IMR-90 (cell line): ENCODE results near the gene SLC5A2. TPM values are rescaled to one million over a fixed set of nuclear protein-coding genes. Genes with fewer than 3 reads are reported as not detected.

Experiments used
- ATAC-seq: fragments of 200-7000 bp; cut with Tn5 transposase; 2 replicates; pipeline ENCODE4 v1.9.1; 2020; ENCODE audit warnings: low read depth, mild to moderate bottlenecking, moderate library complexity
- BruUV-seq: library from RNA; stranded (reverse); fragments of 400-500 nt; replicated peaks from 2 replicates; lab custom pipeline; 2021; lab: Mats Ljungman, UMichigan
- CTCF ChIA-PET: fragments of 300-600 bp; formaldehyde crosslinking; extraction: SDS; loops from one replicate; lab custom pipeline; 2021; ENCODE audit warnings: antibody characterized with exemption; lab: Yijun Ruan, JAX
- POLR2A ChIA-PET: fragments of 300-600 bp; sonication (Branson Sonifier 250); formaldehyde crosslinking; loops from one replicate; lab custom pipeline; 2022; ENCODE audit warnings: antibody characterized with exemption; ENCODE audit not compliant: unreplicated experiment; lab: Charles Lee
- DNase-seq: peaks from one replicate; pipeline ENCODE4 v3.0.0; 2013
- H2AFZ ChIP-seq: replicated peaks from 2 replicates; pipeline ENCODE3; 2013; ENCODE audit warnings: low read length, mild to moderate bottlenecking; ENCODE audit not compliant: poor library complexity
- H2AK5ac ChIP-seq: 2 replicates; pipeline ENCODE4 v1.6.1; 2013; ENCODE audit warnings: low read depth, low read length, inconsistent platforms
- H2AK9ac ChIP-seq: replicated peaks from 2 replicates; pipeline ENCODE3; 2013; ENCODE audit warnings: mild to moderate bottlenecking, low read depth, low read length, moderate library complexity; ENCODE audit not compliant: poor library complexity
- H2BK120ac ChIP-seq: 2 replicates; pipeline ENCODE4 v1.6.1; 2013; ENCODE audit warnings: low read depth, low read length, inconsistent platforms
- H2BK15ac ChIP-seq: 3 replicates; pipeline ENCODE4 v1.6.1; 2013; ENCODE audit warnings: low read depth, low read length, inconsistent platforms
- H2BK20ac ChIP-seq: 2 replicates; pipeline ENCODE4 v1.6.1; 2013; ENCODE audit warnings: low read depth, mild to moderate bottlenecking, inconsistent platforms, low read length, moderate library complexity
- H2BK5ac ChIP-seq: 2 replicates; pipeline ENCODE4 v1.6.1; 2013; ENCODE audit warnings: mild to moderate bottlenecking, low read depth, low read length, inconsistent platforms; ENCODE audit not compliant: poor library complexity, severe bottlenecking
- H3K14ac ChIP-seq: replicated peaks from 2 replicates; pipeline ENCODE4 v1.6.1; 2013; ENCODE audit warnings: low read depth, low read length, inconsistent platforms
- H3K18ac ChIP-seq: 2 replicates; pipeline ENCODE4 v1.6.1; 2013; ENCODE audit warnings: low read depth, low read length, control low read depth
- H3K23ac ChIP-seq: 2 replicates; pipeline ENCODE4 v1.6.1; 2013; ENCODE audit warnings: low read depth, low read length, inconsistent platforms
- H3K27ac ChIP-seq: 2 replicates; pipeline ENCODE4 v1.5.1; 2013; ENCODE audit warnings: mild to moderate bottlenecking, control low read depth, low read length; ENCODE audit not compliant: insufficient read depth
- H3K27me3 ChIP-seq: 2 replicates; pipeline ENCODE4 v1.6.1; 2013; ENCODE audit warnings: low read length; ENCODE audit not compliant: control insufficient read depth, insufficient read depth
- H3K36me3 ChIP-seq: 2 replicates; pipeline ENCODE4 v1.6.1; 2013; ENCODE audit warnings: low read length, mixed read lengths; ENCODE audit not compliant: control insufficient read depth, insufficient read depth
- H3K4ac ChIP-seq: 2 replicates; pipeline ENCODE4 v1.6.1; 2013; ENCODE audit warnings: low read depth, low read length, inconsistent platforms
- H3K4me1 ChIP-seq: 2 replicates; pipeline ENCODE4 v1.6.1; 2013; ENCODE audit warnings: low read length, mixed read lengths; ENCODE audit not compliant: control insufficient read depth, insufficient read depth
- H3K4me2 ChIP-seq: 2 replicates; pipeline ENCODE4 v1.6.1; 2013; ENCODE audit warnings: low read depth, mild to moderate bottlenecking, control low read depth, low read length, moderate library complexity
- H3K4me3 ChIP-seq: 2 replicates; pipeline ENCODE4 v1.5.1; 2013; ENCODE audit warnings: low read depth, mild to moderate bottlenecking, control low read depth, low read length, moderate library complexity; ENCODE audit not compliant: insufficient read depth
- H3K56ac ChIP-seq: 2 replicates; pipeline ENCODE4 v1.6.1; 2013; ENCODE audit warnings: low read length, inconsistent platforms; ENCODE audit not compliant: insufficient read depth; ENCODE audit errors: extremely low read depth
- H3K79me1 ChIP-seq, 2 experiments: 2 replicates each; pipeline ENCODE4 v1.6.1; 2013; ENCODE audit warnings: low read length in 2 of 2, inconsistent platforms in 1 of 2, low read depth in 1 of 2
- H3K9ac ChIP-seq: 2 replicates; pipeline ENCODE4 v1.6.1; 2013; ENCODE audit warnings: low read depth, low read length, control low read depth
- H3K9me1 ChIP-seq: 2 replicates; pipeline ENCODE4 v1.6.1; 2013; ENCODE audit warnings: low read length, inconsistent platforms; ENCODE audit not compliant: insufficient read depth
- H3K9me3 ChIP-seq: 2 replicates; pipeline ENCODE4 v1.6.1; 2013; ENCODE audit warnings: low read length; ENCODE audit not compliant: control insufficient read depth, insufficient read depth
- H4K20me1 ChIP-seq: 2 replicates; pipeline ENCODE4 v1.6.1; 2013; ENCODE audit warnings: low read length, inconsistent platforms; ENCODE audit not compliant: insufficient read depth
- H4K5ac ChIP-seq: 2 replicates; pipeline ENCODE4 v1.6.1; 2013; ENCODE audit warnings: mild to moderate bottlenecking, low read depth, low read length, control low read depth
- H4K8ac ChIP-seq, 2 experiments: 2 replicates each; pipeline ENCODE4 v1.6.1; 2013; ENCODE audit warnings: low read depth in 2 of 2, low read length in 2 of 2, control low read depth in 1 of 2, inconsistent platforms in 1 of 2
- H4K91ac ChIP-seq: 2 replicates; pipeline ENCODE4 v1.6.1; 2013; ENCODE audit warnings: low read depth, low read length, inconsistent platforms; ENCODE audit not compliant: insufficient read depth
- BHLHE40 ChIP-seq: fragments of 150-350 bp; IDR thresholded peaks from 2 replicates; pipeline ENCODE4 v1.6.1; 2016; ENCODE audit warnings: mild to moderate bottlenecking, low read depth, low read length
- CEBPB ChIP-seq: IDR thresholded peaks from 2 replicates; pipeline ENCODE4 v1.6.1; 2012; ENCODE audit warnings: low read depth, low read length, improper control_type of control experiment
- CHD1 ChIP-seq: IDR thresholded peaks from 2 replicates; pipeline ENCODE4 v1.6.1; 2012; ENCODE audit warnings: low read depth, low read length, improper control_type of control experiment
- FOS ChIP-seq: fragments of 150-350 bp; IDR thresholded peaks from 2 replicates; pipeline ENCODE4 v1.6.1; 2016; ENCODE audit warnings: low read depth, low read length
- MAFK ChIP-seq: IDR thresholded peaks from 2 replicates; pipeline ENCODE4 v1.6.1; 2012; ENCODE audit warnings: low read depth, low read length, improper control_type of control experiment
- MAZ ChIP-seq: IDR thresholded peaks from 2 replicates; pipeline ENCODE4 v1.6.1; 2012; ENCODE audit warnings: low read depth, mild to moderate bottlenecking, low read length, improper control_type of control experiment, moderate library complexity, borderline replicate concordance
- MXI1 ChIP-seq: IDR thresholded peaks from 2 replicates; pipeline ENCODE4 v1.6.1; 2012; ENCODE audit warnings: low read depth, mild to moderate bottlenecking, low read length, moderate library complexity, borderline replicate concordance
- POLR2A ChIP-seq: IDR thresholded peaks from 2 replicates; pipeline ENCODE4 v1.6.1; 2012; ENCODE audit warnings: mild to moderate bottlenecking, low read depth, low read length
- RAD21 ChIP-seq: IDR thresholded peaks from 2 replicates; pipeline ENCODE4 v1.6.1; 2012; ENCODE audit warnings: low read length, improper control_type of control experiment
- RFX5 ChIP-seq: IDR thresholded peaks from 2 replicates; pipeline ENCODE4 v1.8.0; 2012; ENCODE audit warnings: low read depth, mild to moderate bottlenecking, low read length, moderate library complexity
- SMC3 ChIP-seq: fragments of 150-350 bp; IDR thresholded peaks from 2 replicates; pipeline ENCODE4 v1.6.1; 2016; ENCODE audit warnings: low read depth, mild to moderate bottlenecking, antibody characterized with exemption, low read length, moderate library complexity
- WGBS, 2 experiments: methylation state at CpG; one replicate each; pipeline versions ENCODE4 v1.1.5 to v1.1.7; 2013; ENCODE audit warnings: missing lambda C conversion rate in 2 of 2; ENCODE audit not compliant: insufficient read length in 1 of 2; ENCODE audit errors: extremely low coverage in 2 of 2; 5-methylcytosine and 5-hydroxymethylcytosine counted together
- dilution Hi-C: fragments of 300-500 bp; cut with HindIII; formaldehyde crosslinking; loops from one replicate; pipeline ENCODE4 v1.14.3; 2018; ENCODE audit warnings: low sequenced_read_pairs; ENCODE audit not compliant: unreplicated experiment
- in situ Hi-C: fragments of 300-500 bp; cut with MboI; formaldehyde crosslinking; loops from 3 replicates; pipeline ENCODE4 v1.14.3; 2019; ENCODE audit warnings: low sequenced_read_pairs, inconsistent platforms, mixed read lengths
- intact Hi-C: fragments of 100-400 bp; cut with micrococcal nuclease; formaldehyde crosslinking; loops from 2 replicates; pipeline ENCODE4 v1.10.0; 2022
- polyA plus RNA-seq, 3 experiments: library from polyadenylated mRNA; depleted of rRNA; stranded (reverse); fragments of >200 nt; gene quantifications; 2 replicates each; pipeline ENCODE4 v1.2.3, GENCODE V29; 2012; ENCODE audit warnings: low replicate concordance in 1 of 3
- total RNA-seq: library from RNA; depleted of rRNA; stranded (reverse); fragments of >200 nt; gene quantifications from 2 replicates; pipeline ENCODE4 v1.2.3, GENCODE V29; 2012
- TF ChIP-seq, protein P1 (sequence below): conservative IDR thresholded peaks from 2 replicates; pipeline ENCODE4 v1.5.1; 2012; ENCODE audit warnings: mild to moderate bottlenecking, low read depth, low read length, improper control_type of control experiment
- TF ChIP-seq, protein P2 (sequence below): fragments of 150-350 bp; IDR thresholded peaks from 2 replicates; pipeline ENCODE4 v1.6.1; 2017; ENCODE audit warnings: mild to moderate bottlenecking, antibody characterized with exemption, low read length, low read depth

SLC5A2 gene
- total and polyA plus RNA-seq, 2 of the 4 experiments (the other 2 are of a cell fraction) = not detected

DNA sequence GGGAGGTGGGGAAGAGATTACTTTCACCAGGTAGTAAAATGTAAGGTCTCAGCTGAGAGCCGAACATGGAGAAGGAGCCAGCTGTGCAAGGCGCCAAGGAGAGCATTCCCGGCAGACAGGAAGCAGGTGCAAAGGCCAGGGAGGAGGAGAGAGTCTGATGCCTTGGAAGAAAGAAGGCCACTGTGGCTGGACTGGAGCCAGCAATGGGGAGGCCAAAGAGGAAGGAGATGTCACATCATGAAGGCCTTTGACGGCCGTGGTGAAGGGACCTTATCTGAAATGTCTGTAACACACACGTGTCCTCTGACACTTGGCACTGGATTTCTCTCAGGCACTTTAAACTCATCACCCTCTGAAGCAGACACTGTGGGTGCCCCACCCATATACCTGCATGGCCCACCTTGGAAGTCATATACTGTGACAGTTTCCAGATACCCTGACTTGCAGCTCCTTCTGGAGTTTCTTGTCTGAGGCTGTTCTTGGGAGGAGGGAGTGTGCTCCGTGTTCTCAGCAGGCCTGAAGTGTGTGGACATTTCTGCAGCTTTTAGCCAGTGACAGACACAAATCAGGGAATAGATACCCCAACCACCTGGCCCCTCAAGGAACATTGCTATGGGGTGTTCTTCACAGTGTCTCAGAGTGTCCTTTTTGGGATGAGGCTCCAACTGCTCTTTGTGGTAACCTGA, 1.9 kb upstream of the SLC5A2 start:
- Histone ChIP-seq H3K23ac (no peak overlapping the region), H3K56ac (no peak overlapping the region), H3K27ac (no peak overlapping the region), H4K5ac (no peak overlapping the region), H2AK9ac (no peak overlapping the region), H2BK15ac (no peak overlapping the region), H3K4me2 (no peak overlapping the region), H2BK20ac (no peak overlapping the region), H4K8ac (no peak overlapping the region), H3K18ac (no peak overlapping the region), H2BK5ac (no peak overlapping the region), H4K91ac (no peak overlapping the region), H3K4me3 (no peak overlapping the region), H3K4ac (no peak overlapping the region), H3K4me1 (no peaks in the 10 kb centered on the region), H3K9me3 (no peaks in the 10 kb centered on the region), H2AFZ (peak overlapping the region; percentile 59), H3K36me3 (peaks cover 31% of the 10 kb centered on the region), H3K9me1 (peaks cover 10% of the 10 kb centered on the region), H2BK120ac (no peak overlapping the region), H3K14ac (no peak overlapping the region), H3K9ac (no peak overlapping the region), H2AK5ac (no peak overlapping the region), H3K79me1 (peaks cover 4 to 19% of the 10 kb centered on the region in 2 experiments; a peak in 2 of 4 replicates), H4K20me1 (peaks cover 31% of the 10 kb centered on the region), H3K27me3 (peaks cover 3% of the 10 kb centered on the region; the same call in 1 of the 2 replicates)
- CTCF ChIA-PET = interaction anchor here (2.2 kb wide), 1 partner anchor 8 kb away, joined by 6 read pairs; no protein-coding TSS in a partner anchor
- dilution Hi-C loops (no loop called here), in situ Hi-C loops (no loop called here), intact Hi-C loops (no loop called here)
- POLR2A ChIA-PET = no interaction called here
- TF ChIP-seq, protein P1, sequence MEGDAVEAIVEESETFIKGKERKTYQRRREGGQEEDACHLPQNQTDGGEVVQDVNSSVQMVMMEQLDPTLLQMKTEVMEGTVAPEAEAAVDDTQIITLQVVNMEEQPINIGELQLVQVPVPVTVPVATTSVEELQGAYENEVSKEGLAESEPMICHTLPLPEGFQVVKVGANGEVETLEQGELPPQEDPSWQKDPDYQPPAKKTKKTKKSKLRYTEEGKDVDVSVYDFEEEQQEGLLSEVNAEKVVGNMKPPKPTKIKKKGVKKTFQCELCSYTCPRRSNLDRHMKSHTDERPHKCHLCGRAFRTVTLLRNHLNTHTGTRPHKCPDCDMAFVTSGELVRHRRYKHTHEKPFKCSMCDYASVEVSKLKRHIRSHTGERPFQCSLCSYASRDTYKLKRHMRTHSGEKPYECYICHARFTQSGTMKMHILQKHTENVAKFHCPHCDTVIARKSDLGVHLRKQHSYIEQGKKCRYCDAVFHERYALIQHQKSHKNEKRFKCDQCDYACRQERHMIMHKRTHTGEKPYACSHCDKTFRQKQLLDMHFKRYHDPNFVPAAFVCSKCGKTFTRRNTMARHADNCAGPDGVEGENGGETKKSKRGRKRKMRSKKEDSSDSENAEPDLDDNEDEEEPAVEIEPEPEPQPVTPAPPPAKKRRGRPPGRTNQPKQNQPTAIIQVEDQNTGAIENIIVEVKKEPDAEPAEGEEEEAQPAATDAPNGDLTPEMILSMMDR = no peak
- TF ChIP-seq CEBPB (no peak), MAFK (no peak), POLR2A (no peak), RFX5 (no peak), SMC3 (no peak), FOS (no peak), MAZ (no peak), CHD1 (no peak), MXI1 (no peak), BHLHE40 (no peak), RAD21 (no peak)
- TF ChIP-seq, protein P2, sequence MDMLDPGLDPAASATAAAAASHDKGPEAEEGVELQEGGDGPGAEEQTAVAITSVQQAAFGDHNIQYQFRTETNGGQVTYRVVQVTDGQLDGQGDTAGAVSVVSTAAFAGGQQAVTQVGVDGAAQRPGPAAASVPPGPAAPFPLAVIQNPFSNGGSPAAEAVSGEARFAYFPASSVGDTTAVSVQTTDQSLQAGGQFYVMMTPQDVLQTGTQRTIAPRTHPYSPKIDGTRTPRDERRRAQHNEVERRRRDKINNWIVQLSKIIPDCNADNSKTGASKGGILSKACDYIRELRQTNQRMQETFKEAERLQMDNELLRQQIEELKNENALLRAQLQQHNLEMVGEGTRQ = no peak
- WGBS, 2 experiments = 40% methylated on average over 3 of the region's 7 CpGs; no CpG with 5 or more reads in 1 of the 2 experiments
- ATAC-seq (no peak), DNase-seq (no peak)
- no TSS peak for BruUV-seq
